ENCODE results near the gene FNDC5.
A peak's percentile ranks its signal among the peaks of the same experiment; 100 is the strongest.

Gene FNDC5

GRCh38 chr1:32887623-32888022 lies 16.9 kb upstream of the FNDC5 start:
- ATAC-seq (ENCODE audit: insufficient read depth, low read depth): no peak
- H4K20me1 ChIP-seq (ENCODE audit: insufficient read depth, low read length): no peaks in the 10 kb centered on the region; the same call in none of the 2 replicates
- TF ChIP-seq EZH2 (IDR thresholded peaks at IDR 0.05; ENCODE audit: borderline replicate concordance, low read depth, low read length, severe bottlenecking) (no peak), CTCF (IDR thresholded peaks at IDR 0.05; ENCODE audit: borderline replicate concordance, extremely low read depth, low read length, poor library complexity, severe bottlenecking) (no peak)
- no peak for DNase-seq
- no peaks in the 10 kb centered on the region for H3K9me3 ChIP-seq (ENCODE audit: insufficient read depth, low read length, severe bottlenecking)
- no peak overlapping the region for H3K4me3 ChIP-seq (ENCODE audit: low read depth in 1 of 2, low read length in 2 of 2)
- H3K27ac ChIP-seq (ENCODE audit: low read length): no peak overlapping the region
- H2AFZ ChIP-seq (ENCODE audit: low read depth, low read length): no peak overlapping the region
- no peaks in the 10 kb centered on the region for H3K4me1 ChIP-seq (ENCODE audit: insufficient read depth, low read length)
- H3K79me2 ChIP-seq (ENCODE audit: insufficient read depth, low read length): no peaks in the 10 kb centered on the region
- no peak overlapping the region for H3K9ac ChIP-seq (ENCODE audit: low read depth, low read length)
- H3K4me2 ChIP-seq (ENCODE audit: insufficient read depth, low read length): no peak overlapping the region
- no peaks in the 10 kb centered on the region for H3K36me3 ChIP-seq (ENCODE audit: insufficient read depth, low read length)
- no peaks in the 10 kb centered on the region for H3K27me3 ChIP-seq (ENCODE audit: insufficient read depth, low read length, poor library complexity)

- H4K20me1 ChIP-seq (ENCODE audit: insufficient read depth, low read length): no peaks in the 10 kb centered on the region; the same call in none of the 2 replicates
- TF ChIP-seq CTCF (IDR thresholded peaks at IDR 0.05; ENCODE audit: borderline replicate concordance, extremely low read depth, low read length, poor library complexity, severe bottlenecking): no peak
- TF ChIP-seq EZH2 (IDR thresholded peaks at IDR 0.05; ENCODE audit: borderline replicate concordance, low read depth, low read length, severe bottlenecking): no peak
- ATAC-seq (ENCODE audit: insufficient read depth, low read depth): no peak
These were observed 16.2 kb upstream of the FNDC5 start for GRCh38 chr1:32886828-32887414.

GRCh38 chr1:32886004-32886827 lies 15.5 kb upstream of the FNDC5 start, which contains the start of gene HPCA:
Gene HPCA, plus strand, starts transcription at chr1:32886491. Its CDS starts 2,408 bp downstream, at chr1:32888899.
- no peak within 1 kb of the TSS for H3K27ac ChIP-seq (ENCODE audit: low read length)
- ATAC-seq (ENCODE audit: insufficient read depth, low read depth) (no peak), DNase-seq (no peak)
- no peaks in the 10 kb centered on the region for H3K36me3 ChIP-seq (ENCODE audit: insufficient read depth, low read length)
- H3K79me2 ChIP-seq (ENCODE audit: insufficient read depth, low read length): no peaks in the 10 kb centered on the region
- no peaks in the 10 kb centered on the region for H3K9me3 ChIP-seq (ENCODE audit: insufficient read depth, low read length, severe bottlenecking)
- H2AFZ ChIP-seq (ENCODE audit: low read depth, low read length): no peak within 1 kb of the TSS
- H3K4me1 ChIP-seq (ENCODE audit: insufficient read depth, low read length): no peaks in the 10 kb centered on the region
- H3K9ac ChIP-seq (ENCODE audit: low read depth, low read length): no peak within 1 kb of the TSS
- no peaks in the 10 kb centered on the region for H3K27me3 ChIP-seq (ENCODE audit: insufficient read depth, low read length, poor library complexity)
- H4K20me1 ChIP-seq (ENCODE audit: insufficient read depth, low read length): no peaks in the 10 kb centered on the region; the same call in 1 of the 2 replicates
- TF ChIP-seq CTCF (IDR thresholded peaks at IDR 0.05; ENCODE audit: borderline replicate concordance, extremely low read depth, low read length, poor library complexity, severe bottlenecking): peak; percentile 30
- TF ChIP-seq EZH2 (IDR thresholded peaks at IDR 0.05; ENCODE audit: borderline replicate concordance, low read depth, low read length, severe bottlenecking): no peak
- H3K4me3 ChIP-seq (ENCODE audit: low read depth in 1 of 2, low read length in 2 of 2): no peak within 1 kb of the TSS
- no peak within 1 kb of the TSS for H3K4me2 ChIP-seq (ENCODE audit: insufficient read depth, low read length)

More at GRCh38 chr1:32886828-32887414, 16.2 kb upstream of the FNDC5 start:
- Histone ChIP-seq H3K4me2 (ENCODE audit: insufficient read depth, low read length) (no peak overlapping the region), H3K9ac (ENCODE audit: low read depth, low read length) (no peak overlapping the region), H3K4me3 (ENCODE audit: low read depth in 1 of 2, low read length in 2 of 2) (no peak overlapping the region), H3K4me1 (ENCODE audit: insufficient read depth, low read length) (no peaks in the 10 kb centered on the region), H3K36me3 (ENCODE audit: insufficient read depth, low read length) (no peaks in the 10 kb centered on the region), H3K9me3 (ENCODE audit: insufficient read depth, low read length, severe bottlenecking) (no peaks in the 10 kb centered on the region), H3K79me2 (ENCODE audit: insufficient read depth, low read length) (no peaks in the 10 kb centered on the region), H2AFZ (ENCODE audit: low read depth, low read length) (no peak overlapping the region), H3K27me3 (ENCODE audit: insufficient read depth, low read length, poor library complexity) (no peaks in the 10 kb centered on the region), H3K27ac (ENCODE audit: low read length) (no peak overlapping the region)
- DNase-seq: no peak

Data from DND-41 (cell line).